Subcutaneous abdominal adipose tissue (tissue), 5 donors: ENCODE measurements around the gene PDE4DIP.
"Not testable (repeated sequence)": the region's sequence is repeated elsewhere in the genome, so short reads cannot be mapped to it uniquely, and the experiment has no call there.

Source experiments
- H3K27ac ChIP-seq: one replicate; pipeline ENCODE4 v1.7.0; 2013; ENCODE audit warnings: low read depth, mild to moderate bottlenecking, inconsistent platforms, low read length, moderate library complexity
- H3K27me3 ChIP-seq, 5 donors: one replicate each; pipeline ENCODE4 v1.7.0; 2013; ENCODE audit warnings: low read length in 5 of 5, inconsistent platforms in 1 of 5; ENCODE audit not compliant: control insufficient read depth in 5 of 5, insufficient read depth in 4 of 5
- H3K36me3 ChIP-seq, 5 donors: one replicate each; pipeline ENCODE4 v1.7.0; 2013; ENCODE audit warnings: low read length in 5 of 5; ENCODE audit not compliant: control insufficient read depth in 5 of 5, insufficient read depth in 5 of 5
- H3K4me1 ChIP-seq, 5 donors: one replicate each; pipeline ENCODE4 v1.7.0; 2013; ENCODE audit warnings: low read length in 5 of 5, mild to moderate bottlenecking in 3 of 5, moderate library complexity in 1 of 5; ENCODE audit not compliant: control insufficient read depth in 5 of 5, insufficient read depth in 5 of 5
- H3K4me3 ChIP-seq, 5 donors: one replicate each; pipeline ENCODE4 v1.7.0; 2013; ENCODE audit warnings: low read length in 5 of 5, low read depth in 1 of 5
- H3K9ac ChIP-seq, 5 donors: one replicate each; pipeline ENCODE4 v1.7.0; 2013; ENCODE audit warnings: low read length in 5 of 5, mild to moderate bottlenecking in 4 of 5, moderate library complexity in 3 of 5
- H3K9me3 ChIP-seq, 5 donors: one replicate each; pipeline ENCODE4 v1.7.0; 2013; ENCODE audit warnings: low read length in 5 of 5; ENCODE audit not compliant: control insufficient read depth in 5 of 5
- donor health status: healthy.
- donor health status: healthy.
- donor health status: healthy.
- donor health status: healthy.
- donor health status: healthy.

Gene PDE4DIP

DNA sequence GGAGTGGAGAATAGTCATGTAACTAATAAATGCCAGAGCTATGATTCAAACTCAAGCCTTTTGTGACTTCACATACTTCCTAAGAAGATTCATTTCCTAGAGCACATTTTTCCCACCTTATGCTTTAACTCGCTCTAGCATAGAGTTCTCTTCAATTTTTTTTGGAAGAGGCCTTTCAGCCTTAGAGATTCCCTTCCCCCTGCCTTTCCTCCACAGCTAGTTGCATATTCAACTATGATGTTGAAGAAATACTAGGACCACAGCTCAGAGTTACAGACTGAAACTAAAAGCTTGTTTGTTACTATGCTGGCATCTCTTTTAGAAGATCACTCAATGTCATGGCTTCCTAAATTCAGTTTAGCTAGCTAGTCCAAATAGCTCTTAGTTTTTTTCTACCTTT lies 131.2 kb downstream of the PDE4DIP start:
- H3K4me1 ChIP-seq, H3K27ac ChIP-seq, H3K4me3 ChIP-seq, H3K27me3 ChIP-seq, H3K9ac ChIP-seq, H3K9me3 ChIP-seq: not testable (repeated sequence)
- peaks cover 23 to 33% (median 29%) of the 10 kb centered on the region in 5 donors for H3K36me3 ChIP-seq

DNA sequence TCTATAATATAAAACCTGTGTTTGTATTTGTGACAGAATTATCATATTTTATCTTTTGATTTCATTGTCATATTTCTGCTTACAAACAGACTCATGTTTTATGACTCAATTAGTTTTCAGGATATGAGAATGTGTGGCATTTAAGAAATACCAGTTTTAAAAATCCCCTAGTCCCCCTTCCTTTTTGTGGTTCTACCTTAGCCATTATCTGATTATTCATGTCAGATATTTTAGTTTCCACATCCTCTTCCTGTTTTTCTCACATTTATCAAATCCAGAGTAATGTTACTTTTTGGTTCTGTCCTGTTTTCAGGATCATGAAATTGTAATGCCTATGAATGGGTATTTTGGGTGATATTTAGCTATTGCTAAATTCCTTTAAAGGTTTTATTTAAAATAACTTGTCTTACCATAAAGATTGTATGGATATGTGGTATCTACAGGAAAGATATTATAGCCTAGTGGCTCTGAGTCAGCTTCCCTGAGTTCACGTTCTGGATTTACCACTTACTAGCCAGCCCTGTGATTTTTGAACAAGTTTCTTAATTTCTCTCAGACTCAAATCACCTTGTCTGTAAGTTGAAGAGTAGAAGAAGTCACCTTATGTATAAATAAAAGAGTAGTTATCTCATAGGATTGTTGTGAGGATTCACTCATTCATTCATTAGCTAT lies 131.8 kb downstream of the PDE4DIP start:
- H3K27me3 ChIP-seq, H3K4me1 ChIP-seq, H3K4me3 ChIP-seq, H3K9ac ChIP-seq, H3K27ac ChIP-seq, H3K9me3 ChIP-seq: not testable (repeated sequence)
- H3K36me3 ChIP-seq: peaks cover 27 to 37% (median 33%) of the 10 kb centered on the region in 5 donors

DNA sequence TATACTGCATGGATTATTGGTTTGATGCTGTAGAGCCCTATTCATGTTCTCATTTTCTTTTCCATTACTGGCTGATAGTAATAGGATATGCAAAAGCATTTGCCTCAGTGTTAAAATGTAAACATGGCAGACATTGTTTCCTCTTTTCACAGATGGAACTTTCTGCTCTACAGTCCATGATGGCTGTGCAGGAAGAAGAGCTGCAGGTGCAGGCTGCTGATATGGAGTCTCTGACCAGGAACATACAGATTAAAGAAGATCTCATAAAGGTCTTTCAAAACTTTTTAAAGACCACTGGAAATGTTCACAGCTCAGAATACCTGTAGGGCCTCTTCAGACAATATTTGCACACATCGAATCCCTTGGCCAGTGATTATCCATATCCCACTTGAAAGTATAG lies 133.6 kb downstream of the PDE4DIP start:
- not testable (repeated sequence) for H3K9ac ChIP-seq, H3K4me3 ChIP-seq, H3K4me1 ChIP-seq, H3K9me3 ChIP-seq, H3K27ac ChIP-seq, H3K27me3 ChIP-seq
- peaks cover 41 to 54% (median 43%) of the 10 kb centered on the region in 5 donors for H3K36me3 ChIP-seq

DNA sequence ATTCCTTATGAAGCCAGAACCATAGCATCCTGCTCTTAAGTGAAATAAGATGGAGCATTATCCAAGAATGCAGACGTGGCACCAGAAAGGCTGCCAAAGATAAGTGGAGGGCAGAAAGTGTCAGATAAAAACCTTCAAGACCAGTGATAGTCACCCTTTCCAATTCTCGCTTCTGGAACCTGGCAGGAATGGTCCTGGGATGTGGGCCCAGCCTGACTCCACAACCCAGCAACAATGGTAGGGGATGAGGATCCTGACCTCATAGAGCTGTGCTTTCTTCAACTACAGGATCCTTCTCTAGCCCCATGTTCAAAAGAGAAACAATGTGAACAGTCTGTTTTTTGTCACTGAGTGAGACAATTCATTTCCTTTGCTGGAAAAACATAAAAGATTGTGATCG lies 145.2 kb downstream of the PDE4DIP start:
- H3K9ac ChIP-seq, H3K4me1 ChIP-seq, H3K27me3 ChIP-seq, H3K9me3 ChIP-seq, H3K27ac ChIP-seq, H3K36me3 ChIP-seq, H3K4me3 ChIP-seq: not testable (repeated sequence)

DNA sequence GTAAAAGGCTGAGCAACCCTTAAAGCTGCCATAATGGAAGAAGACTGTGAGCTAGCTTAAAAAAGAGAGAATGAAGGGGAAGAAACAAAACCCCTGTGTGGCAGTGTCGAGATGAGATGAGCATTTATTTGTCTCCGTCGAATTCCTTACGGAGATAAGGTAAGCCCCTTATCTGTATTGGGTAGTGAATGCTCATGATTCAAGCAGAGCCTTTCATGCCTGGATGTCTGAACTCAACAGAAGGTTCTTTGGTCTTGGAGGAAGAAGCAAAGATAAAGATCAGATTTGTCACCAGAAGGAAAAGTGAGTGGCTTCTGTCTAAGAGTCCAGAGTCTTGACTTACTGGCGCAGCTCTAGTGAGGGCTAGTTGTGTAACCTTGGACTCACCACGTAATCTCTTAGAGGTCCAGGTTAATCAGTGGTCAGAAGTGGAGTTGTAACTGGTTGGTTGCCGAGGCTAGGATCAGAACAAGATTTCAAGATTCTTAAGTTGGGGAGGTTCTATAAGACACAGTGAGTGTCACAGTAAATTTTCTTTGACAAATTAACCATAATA lies 146.1 kb downstream of the PDE4DIP start:
- H3K36me3 ChIP-seq, H3K27ac ChIP-seq, H3K4me3 ChIP-seq, H3K27me3 ChIP-seq, H3K9me3 ChIP-seq, H3K4me1 ChIP-seq, H3K9ac ChIP-seq: not testable (repeated sequence)

DNA sequence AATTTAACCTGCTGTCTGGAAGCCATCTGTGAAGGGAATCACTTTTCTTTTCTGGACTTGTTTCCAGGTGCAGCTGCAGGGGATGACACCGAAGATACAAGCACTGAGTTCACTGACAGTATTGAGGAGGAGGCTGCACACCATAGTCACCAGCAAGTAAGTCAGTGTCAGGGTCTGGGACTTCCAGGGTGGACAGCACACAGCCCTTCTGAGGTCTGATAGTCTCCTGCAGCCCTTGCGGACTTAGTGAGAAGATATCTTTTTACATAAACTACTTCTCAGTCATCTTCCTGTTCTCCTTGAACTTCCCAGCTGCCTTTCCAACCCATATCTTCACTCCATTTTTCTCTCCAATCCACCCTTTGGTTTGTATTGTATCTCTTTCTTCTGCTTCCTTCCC lies 147.6 kb downstream of the PDE4DIP start:
- not testable (repeated sequence) for H3K4me3 ChIP-seq, H3K36me3 ChIP-seq, H3K27me3 ChIP-seq, H3K4me1 ChIP-seq, H3K9ac ChIP-seq, H3K9me3 ChIP-seq, H3K27ac ChIP-seq

DNA sequence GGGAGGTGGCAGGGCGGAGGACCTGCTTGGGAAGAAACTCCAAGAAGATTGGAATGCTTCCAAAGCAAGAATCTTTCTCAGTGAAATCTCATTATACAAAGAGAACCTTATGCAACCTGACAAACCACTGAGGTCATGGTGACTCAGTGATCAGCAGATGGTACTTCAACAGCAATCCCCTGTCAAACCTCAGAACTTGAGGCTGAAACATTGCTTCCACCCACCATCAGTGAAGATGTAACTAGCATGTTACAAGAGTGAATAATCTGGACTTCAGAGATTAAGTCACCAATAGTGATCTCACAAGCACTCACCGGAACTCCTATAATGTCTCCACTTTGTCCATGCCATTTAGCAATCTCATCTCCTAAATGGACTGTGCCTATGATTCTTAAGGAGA lies 148.1 kb downstream of the PDE4DIP start:
- not testable (repeated sequence) for H3K27ac ChIP-seq, H3K4me1 ChIP-seq, H3K36me3 ChIP-seq, H3K9ac ChIP-seq, H3K4me3 ChIP-seq, H3K27me3 ChIP-seq, H3K9me3 ChIP-seq

DNA sequence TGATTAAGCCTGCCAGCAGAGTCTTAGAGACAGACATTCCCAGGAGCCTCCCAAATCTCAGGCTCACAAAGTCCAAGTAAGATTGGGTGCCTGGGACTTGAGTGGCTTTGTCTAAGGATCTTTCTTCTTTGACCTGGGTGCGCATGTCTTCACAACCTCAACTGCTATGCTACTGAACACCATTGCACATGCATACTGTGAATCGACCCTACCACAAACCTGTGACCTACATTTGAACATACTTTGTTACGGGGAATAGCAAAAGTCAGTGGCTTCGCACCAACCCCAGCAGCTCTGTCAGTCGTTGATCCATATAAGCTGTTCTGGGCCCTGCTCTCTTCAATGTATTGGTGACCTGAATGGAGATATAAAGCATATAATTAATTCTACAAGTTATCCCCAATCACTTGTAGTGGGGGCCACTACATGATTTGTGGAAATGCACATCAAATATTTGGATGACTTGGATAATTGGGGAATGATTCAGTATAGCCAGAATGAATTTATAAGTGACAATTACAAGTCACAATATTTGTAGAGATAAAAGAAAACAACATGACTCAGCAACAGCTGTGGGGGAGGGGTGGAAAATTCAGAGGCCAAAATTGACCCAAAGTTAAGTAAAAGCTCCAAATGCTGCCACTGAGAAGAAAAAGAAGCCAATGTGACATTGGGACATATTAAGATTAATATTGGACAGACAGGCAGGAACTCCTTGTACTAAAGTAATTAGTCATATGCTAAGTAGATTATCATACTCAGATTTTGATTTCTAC lies 152.4 kb downstream of the PDE4DIP start:
- H3K4me1 ChIP-seq, H3K4me3 ChIP-seq, H3K27ac ChIP-seq, H3K27me3 ChIP-seq, H3K9ac ChIP-seq, H3K36me3 ChIP-seq, H3K9me3 ChIP-seq: not testable (repeated sequence)

DNA sequence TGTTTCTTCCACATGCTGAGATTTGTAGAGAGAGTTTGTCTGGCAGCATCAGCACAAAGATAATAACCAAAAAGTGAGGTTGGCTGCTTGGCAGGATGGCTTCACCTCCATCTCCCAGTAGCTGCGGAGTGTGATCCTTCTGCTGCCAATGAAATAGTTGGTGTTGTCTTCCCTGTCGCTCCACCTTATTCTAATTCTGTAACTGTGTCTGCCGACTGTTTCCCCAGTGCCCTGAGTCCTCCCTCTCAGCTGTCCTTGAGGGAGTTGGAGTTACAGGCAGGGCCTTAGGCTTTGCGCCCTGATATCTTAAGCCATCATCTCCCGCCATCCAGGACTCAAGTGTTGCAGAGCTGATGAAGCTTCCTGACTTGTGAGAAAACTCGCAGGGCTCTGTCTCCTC lies 153.2 kb downstream of the PDE4DIP start:
- H3K4me1 ChIP-seq, H3K36me3 ChIP-seq, H3K27me3 ChIP-seq, H3K9me3 ChIP-seq, H3K27ac ChIP-seq, H3K4me3 ChIP-seq, H3K9ac ChIP-seq: not testable (repeated sequence)

DNA sequence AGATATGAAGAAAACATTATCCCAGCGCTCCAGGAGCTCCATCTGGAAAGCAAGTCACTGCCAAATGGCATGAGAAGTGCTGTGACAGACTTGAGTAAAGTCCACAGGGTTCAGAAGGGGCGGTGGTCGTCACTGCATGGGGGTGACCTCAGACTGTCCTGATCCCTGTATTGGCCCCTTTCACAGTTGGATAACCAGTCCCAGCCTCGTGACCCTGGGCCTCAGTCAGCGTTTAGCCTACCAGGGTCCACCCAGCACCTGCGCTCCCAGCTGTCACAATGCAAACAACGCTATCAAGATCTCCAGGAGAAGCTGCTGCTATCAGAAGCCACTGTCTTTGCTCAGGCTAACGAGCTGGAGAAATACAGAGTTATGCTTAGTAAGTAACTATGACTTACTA lies 158.4 kb downstream of the PDE4DIP start:
- not testable (repeated sequence) for H3K36me3 ChIP-seq, H3K4me1 ChIP-seq

More for the DNA sequence above, 158.4 kb downstream of the PDE4DIP start:
- H3K9ac ChIP-seq, H3K27me3 ChIP-seq, H3K9me3 ChIP-seq, H3K27ac ChIP-seq, H3K4me3 ChIP-seq: not testable (repeated sequence)
